Activated CD8-positive, alpha-beta memory T cell treated with anti-CD3 and anti-CD28 coated beads for 24 hours (primary cell): ENCODE measurements around the gene OR2L8.

Experiments used
- DNase-seq: peaks from one replicate; pipeline ENCODE4 v3.0.0-alpha.2; 2020

OR2L8 gene

DNA sequence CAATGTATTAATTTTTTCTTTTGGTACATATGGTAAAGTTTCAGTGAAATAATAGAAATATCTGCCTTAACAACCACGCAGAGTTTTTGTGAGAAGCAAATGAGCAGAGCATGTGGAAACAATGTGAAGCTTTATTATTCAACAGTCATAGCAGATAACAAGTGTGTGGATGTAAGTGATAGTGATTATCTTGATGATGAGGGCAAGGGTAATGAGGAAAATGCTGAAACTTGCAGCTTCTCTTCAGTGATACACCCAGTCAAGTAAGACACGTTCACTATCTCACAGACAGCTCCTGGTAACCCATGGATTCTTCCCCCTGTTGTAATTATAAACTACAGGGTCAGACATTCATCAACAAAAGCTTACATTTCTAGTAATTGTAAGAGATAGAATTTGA, 50.2 kb downstream of the OR2L8 start:
- DNase-seq, result no peak
